CD4-positive, alpha-beta T cell treated with Interleukin-15 for 4 hours (primary cell): ENCODE measurements around the gene KRTAP13-2.

Source experiments
- DNase-seq: peaks from one replicate; pipeline ENCODE4 v3.0.0-alpha.2; 2020; ENCODE audit warnings: low spot score

Gene KRTAP13-2

DNA sequence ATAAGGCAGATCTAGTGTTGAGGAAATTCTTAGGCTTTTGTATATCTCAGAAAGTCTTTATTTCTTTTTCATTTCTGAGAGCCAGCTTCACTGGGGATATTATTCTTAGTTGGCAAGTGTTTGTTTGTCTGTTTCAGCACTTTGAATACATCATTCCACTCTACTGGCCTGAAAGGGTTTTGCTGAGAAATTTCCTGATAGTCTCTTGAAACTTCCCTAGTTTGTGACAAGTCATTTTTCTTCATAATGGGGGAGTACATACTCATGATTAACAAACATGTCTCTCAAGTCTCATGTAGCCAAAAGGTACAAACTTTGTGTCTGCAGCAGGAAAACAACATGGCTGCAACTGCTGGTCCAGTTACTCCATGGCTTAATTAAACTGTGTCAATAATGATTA lies 45.7 kb downstream of the KRTAP13-2 start:
- DNase-seq = no peak
